HTERT RPE-1 (cell line): Measurements from ENCODE around the gene CH25H.

Experiments
- in situ Hi-C: fragments of 300-500 bp; cut with MboI; formaldehyde crosslinking; loops from 4 replicates; pipeline ENCODE4 v1.14.3; 2020; ENCODE audit warnings: low sequenced_read_pairs

CH25H gene

DNA sequence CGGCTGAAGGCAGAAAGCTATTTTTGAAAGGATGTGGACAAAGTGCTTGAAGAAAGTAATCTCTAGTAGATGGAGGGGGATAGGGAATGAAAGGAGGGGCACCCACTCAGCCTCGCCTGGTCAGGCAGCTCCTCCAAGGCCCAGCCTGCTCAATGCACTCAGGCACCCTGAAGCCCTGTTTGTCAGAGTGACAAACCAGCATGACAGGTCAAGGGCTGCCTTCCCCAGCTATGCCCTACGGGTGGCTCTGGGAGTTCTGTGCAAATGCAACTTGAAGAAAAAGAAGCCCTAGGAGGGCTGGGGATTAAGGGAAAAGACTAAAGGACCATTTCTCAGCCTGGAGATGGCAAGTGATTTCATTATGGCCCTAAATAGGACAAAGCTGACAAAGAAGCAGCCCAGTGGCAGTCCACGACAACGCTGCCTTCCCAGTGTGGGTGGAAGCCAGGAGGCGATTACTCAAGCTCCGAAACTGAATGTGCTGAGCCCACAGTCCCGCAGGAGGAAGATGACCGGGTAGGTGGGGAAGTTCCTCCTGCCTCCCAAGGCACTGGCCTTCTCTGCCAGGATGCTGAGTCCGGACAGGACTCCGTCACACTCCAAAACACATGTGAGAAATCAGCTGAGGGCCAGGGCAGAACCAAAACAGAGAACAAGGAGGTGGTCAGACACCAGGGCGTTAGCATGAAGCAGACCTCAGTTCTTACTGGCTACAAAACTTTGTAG, 28.1 kb upstream of the CH25H start:
- in situ Hi-C loops = no loop called here

- in situ Hi-C loops = no loop called here
Measured at GRCh38 chr10:89233033-89233432, 25.9 kb upstream of the CH25H start.

DNA sequence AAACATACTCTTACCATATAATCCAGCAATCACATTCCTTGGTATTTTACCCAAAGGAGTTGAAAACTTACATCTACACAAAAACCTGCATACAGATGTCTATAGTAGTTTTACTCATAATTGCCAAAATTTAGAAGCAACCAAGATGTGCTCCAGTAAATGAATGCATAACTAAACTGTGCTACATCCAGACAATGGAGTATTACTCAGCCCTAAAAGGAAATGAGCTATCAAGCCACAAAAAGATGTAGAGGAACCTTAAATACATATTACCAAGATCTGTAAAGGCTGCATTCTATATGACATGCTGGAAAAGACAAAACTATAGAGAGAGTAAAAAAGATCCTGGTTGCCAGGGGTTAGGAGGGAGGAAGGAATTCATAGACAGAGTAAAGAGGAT, 21.8 kb upstream of the CH25H start:
- in situ Hi-C loops = no loop called here

GRCh38 chr10:89228146-89228545, 21.0 kb upstream of the CH25H start:
- in situ Hi-C loops = no loop called here

- in situ Hi-C loops = no loop called here
Measured at GRCh38 chr10:89226891-89227290, 19.8 kb upstream of the CH25H start.

- in situ Hi-C loops = no loop called here
Measured at GRCh38 chr10:89224739-89225443, 17.8 kb upstream of the CH25H start.

DNA sequence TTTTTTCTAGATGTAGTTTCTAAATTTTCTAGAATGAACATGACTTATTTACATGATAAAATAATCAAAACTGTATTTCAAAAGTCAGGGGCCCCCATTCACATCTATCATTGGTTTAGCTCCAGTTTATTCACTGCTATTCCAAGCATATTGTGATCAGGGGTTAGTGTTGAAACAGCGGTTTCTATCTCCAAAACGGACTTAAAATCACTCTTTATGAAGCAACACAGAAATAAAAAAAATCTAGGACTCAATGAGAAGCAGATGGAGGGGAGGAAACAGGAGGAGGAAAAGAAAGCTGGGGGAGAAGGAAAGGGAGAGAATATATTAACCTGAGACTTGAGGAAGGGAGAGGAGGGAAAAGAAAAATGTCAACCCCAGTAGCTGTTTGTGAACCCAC, 14.8 kb upstream of the CH25H start:
- in situ Hi-C loops = no loop called here

- in situ Hi-C loops = no loop called here
Measured at GRCh38 chr10:89219513-89220218, 12.5 kb upstream of the CH25H start.

- in situ Hi-C loops = no loop called here
Measured at GRCh38 chr10:89217057-89217990, 10.2 kb upstream of the CH25H start.

DNA sequence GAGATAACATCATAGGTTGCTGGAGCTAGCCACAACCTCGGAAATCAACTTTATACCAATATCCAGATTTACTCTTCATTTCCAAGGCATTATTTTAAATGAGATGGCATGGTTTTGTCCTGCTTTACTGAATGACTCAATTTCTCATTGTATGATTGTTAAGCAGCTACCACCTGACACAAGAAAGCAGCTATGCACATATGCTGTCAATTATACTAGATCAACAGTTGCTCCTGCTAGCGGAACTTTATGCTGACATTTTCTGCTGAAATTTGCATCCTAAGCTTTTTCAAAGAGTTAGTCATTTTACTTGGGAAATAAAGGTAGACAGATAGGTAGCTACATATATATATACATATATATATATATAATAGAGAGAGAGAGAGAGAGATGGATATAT, 8.9 kb upstream of the CH25H start:
- in situ Hi-C loops = no loop called here

- in situ Hi-C loops = no loop called here
Measured at GRCh38 chr10:89215511-89215910, 8.4 kb upstream of the CH25H start.

- in situ Hi-C loops = no loop called here
Measured at GRCh38 chr10:89214566-89215165, 7.5 kb upstream of the CH25H start.

- in situ Hi-C loops = no loop called here
Measured at GRCh38 chr10:89213191-89213808, 6.2 kb upstream of the CH25H start.

GRCh38 chr10:89210794-89211425, 3.8 kb upstream of the CH25H start:
- in situ Hi-C loops = no loop called here

GRCh38 chr10:89209718-89210117, 2.6 kb upstream of the CH25H start:
- in situ Hi-C loops = no loop called here

- in situ Hi-C loops = no loop called here
Measured at GRCh38 chr10:89207801-89208551, 859 bp upstream of the CH25H start.

GRCh38 chr10:89206402-89207180, 526 bp downstream of the CH25H start:
- in situ Hi-C loops = no loop called here

DNA sequence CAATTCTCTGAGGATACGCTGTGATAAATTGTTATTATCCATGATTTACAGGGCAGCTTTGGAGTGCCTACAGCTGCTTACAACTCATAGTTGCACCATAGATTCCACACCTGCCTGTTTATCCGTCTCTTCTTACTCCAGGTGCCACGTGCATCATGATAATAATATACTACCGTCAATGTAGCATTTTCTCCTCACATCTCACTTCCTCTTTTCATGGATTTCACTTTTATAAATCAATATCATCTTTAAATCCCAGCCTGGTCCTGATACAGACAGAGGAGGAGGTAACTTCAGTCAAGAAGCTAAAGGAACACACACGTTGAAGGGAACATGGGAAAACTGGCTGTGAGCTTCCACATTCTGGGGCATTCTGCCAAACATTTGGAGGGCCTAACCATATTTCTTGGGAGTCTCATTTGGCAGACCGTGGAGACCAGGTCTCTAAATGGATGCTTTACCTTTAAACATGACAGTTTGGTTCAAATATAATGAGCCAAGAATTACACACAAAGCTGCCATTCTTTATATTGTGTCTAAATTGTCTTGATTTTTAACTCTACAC, 2.4 kb downstream of the CH25H start:
- in situ Hi-C loops = no loop called here
